GM19372 (cell line): ENCODE data around the gene LMBRD2.

Experiments used
- ATAC-seq: cut with Tn5 transposase; IDR thresholded peaks from one replicate; pipeline ENCODE4 v1.9.1; 2021; ENCODE audit warnings: mild to moderate bottlenecking, low read depth, moderate library complexity; ENCODE audit not compliant: unreplicated experiment

LMBRD2 gene

GRCh38 chr5:36055984-36056383, 95.7 kb downstream of the LMBRD2 start:
- ATAC-seq: no peak

- no peak for ATAC-seq
These were observed 97.0 kb downstream of the LMBRD2 start for GRCh38 chr5:36054647-36055046.

DNA sequence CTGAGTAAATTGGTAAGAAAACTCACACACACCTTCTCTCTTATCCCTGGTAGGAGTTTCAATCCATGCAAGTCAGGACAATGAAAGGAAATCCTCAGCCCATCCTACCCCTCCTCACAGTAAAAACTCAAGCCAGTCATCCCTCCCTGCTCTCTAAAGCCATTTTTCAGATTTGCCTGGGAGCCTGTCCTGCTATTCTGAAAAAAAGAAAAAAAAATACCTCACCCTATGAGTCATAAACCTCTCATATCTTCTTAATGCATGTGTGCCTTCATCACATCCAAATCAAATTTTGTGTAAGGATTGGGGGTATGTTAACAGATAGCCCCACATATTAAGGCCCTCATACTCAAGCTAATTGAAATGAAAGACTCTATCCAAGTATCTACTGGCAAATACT, 99.1 kb downstream of the LMBRD2 start:
- ATAC-seq: no peak

DNA sequence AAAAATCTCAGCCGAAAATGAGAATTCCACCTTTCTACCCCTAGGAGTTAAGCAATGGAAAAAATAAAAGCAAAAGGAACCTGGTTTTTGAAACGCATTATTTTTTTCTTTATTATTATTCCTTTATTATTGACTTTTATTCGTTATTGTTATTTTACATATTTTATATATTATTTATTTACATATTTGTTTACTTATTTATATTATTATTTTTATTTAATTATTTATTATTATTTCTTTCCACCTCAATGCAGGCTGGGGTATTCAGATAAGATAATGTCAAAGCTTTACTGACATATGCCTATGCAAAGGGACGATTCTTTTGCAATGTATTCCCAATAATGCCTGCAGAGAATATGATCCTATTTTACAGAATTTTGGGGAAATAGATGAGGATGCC, 101.7 kb downstream of the LMBRD2 start:
- ATAC-seq: no peak
